Activated CD8-positive, alpha-beta memory T cell treated with anti-CD3 and anti-CD28 coated beads for 24 hours (primary cell): ENCODE results near the gene TMEM204.

Experiments used
- DNase-seq: peaks from one replicate; pipeline ENCODE4 v3.0.0-alpha.2; 2020

Gene TMEM204

DNA sequence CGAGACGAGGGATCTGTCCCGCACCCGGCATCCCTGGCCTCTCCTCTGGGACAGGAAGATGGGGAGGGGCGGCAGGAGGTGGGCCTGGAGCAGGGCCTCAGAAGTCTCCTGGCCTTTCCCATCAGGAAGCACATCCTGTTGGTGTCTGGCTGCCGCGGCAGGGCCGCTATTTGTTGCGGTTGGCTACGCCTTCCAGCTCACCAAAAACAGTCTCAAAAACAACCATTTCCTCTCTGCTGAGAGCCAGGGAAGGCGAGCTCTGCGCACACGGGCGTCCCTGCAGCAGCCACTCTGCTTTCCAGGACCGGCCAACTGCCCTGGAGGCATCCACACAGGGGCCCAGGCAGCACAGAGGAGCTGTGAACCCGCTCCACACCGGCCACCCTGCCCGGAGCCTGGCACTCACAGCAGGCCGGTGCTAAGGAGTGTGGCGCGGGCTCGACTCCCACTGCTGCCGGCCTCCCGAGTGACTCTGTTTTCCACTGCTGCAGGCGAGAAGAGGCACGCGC is at the start of gene TMEM204:
TMEM204 (plus strand) TSS at position 224 of the 509 bp plus-strand sequence. CDS start 610 bp downstream, outside the sequence.
- peak; percentile 80 for DNase-seq

DNA sequence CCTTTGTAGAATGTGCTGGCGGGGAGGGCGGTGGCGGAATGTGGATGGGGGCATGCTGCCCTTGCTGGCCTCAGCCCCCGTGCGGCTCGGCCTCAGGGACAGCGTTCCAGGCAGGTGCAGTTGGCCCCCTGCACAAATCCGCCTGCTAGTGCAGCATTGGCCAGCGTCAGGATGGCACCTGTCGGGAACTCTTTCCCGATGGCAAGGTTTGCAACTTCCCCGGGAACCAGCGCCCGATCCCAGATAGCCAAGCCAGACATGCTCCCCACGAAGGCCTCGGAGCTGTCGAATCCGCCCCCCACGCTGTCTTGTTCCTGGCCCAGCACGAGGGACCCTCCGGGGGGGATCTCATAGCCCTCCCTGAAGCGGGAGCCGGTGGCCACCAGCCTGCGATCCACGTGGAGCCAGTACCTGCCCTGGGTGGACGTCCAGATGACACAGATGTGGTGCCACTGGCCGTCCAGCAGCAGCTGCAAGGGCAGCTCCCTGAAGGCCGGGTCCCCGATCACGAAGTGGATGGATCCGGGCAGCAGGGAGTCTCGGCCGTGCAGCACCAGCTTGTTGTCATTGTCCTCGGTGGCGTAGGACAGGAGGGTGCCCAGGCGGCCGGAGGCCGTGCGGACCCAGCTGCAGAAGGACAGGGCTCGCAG is 47.5 kb upstream of the TMEM204 start:
- no peak for DNase-seq

DNA sequence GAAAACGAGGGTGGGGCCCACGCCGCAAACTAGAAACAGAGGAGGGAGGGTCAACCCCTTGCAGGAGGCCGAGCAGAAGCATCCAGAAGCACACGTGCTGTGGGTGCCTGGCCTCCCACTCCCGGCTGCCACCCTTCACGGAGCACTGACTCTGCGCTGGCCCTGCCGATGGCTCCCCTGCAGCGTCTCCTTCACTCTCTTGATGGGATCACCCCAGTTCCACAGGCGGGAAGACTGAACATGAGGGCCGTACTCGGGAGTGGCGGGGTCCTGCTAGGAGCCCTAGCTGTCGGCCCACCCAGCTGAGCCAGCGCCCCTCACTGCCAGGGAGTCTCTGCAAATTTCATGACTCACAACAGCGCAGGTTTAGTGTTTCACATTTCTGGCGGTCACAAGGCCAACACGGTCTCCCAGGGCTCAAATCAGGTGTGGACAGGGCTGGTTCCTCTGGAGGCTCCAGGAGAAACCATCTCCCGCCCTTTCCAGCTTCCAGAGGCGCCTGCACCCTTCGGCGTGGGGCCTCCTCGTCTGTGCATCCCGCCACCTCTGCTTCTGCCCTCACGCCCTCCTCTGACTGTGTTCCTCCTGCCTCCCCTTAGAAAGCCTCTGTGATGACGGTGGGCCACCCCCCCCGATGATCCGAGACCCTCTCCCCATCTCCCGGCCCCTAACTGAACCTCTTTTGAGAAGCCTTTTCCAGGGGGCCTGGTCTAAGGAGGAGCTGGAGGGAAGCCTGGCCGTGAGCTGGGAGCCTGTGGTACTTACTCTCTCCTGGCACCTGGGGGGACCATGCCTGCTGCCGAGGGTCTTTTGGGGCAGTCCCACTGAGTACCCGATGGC is 46.7 kb upstream of the TMEM204 start:
- no peak for DNase-seq

DNA sequence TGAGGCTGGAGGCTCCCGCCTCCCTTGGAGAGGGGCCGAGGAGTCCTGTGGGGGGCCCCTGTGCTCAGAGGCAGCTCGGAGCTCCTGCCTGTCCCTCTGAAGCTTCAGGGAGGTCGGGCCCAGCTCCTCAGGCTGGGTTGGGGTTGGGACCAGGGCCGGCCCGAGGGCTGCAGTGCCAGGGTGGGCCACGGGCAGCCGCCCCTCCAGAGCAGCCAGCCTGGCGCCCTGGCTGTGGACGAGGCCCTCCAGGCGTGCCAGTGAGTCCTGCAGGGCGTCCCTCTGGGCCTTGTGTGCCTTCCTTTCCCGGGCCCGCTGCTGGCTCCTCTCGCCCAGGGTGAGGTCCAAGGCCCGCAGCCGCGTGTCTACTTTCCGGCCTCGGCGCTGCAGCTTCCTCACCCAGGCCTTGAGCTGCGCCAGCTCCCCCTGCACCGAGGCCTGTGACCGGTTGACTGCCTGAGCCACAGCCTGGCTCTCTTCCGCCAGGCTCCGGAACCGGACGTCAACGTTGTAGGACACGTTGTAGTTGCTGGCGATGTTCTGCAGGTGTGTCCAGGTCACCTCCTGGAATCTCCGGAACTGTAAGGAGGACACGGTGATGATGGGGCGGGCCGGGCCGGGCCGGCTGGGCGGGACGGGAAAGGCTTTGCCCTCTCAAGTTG is 45.9 kb upstream of the TMEM204 start:
- DNase-seq, result no peak

DNA sequence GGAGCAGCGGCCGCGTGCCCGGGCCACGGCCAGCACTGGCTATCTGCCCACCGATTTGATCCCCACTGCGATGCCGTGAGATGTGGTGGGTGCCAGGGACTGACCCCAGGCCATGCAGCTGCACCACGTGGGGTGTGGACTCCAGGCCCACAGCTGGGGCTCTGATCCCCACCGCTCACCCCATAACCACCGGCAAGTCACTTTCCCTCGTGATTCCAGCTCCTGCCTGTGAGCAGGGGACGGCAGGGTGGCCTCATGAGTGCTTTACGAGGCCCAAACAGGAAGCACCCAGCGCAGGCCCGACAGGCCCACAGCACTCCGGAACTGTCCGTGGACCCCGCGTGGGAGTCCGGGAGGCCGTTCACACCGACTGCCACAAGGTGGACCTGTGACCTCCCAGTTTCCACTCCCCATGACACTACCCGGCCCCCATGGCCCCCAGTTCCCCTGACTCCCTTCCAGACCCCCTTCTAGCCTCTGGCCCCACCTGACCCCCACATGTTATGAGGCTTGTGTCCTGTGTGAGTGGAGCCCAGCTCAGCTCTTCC is 45.3 kb upstream of the TMEM204 start:
- DNase-seq, result no peak

DNA sequence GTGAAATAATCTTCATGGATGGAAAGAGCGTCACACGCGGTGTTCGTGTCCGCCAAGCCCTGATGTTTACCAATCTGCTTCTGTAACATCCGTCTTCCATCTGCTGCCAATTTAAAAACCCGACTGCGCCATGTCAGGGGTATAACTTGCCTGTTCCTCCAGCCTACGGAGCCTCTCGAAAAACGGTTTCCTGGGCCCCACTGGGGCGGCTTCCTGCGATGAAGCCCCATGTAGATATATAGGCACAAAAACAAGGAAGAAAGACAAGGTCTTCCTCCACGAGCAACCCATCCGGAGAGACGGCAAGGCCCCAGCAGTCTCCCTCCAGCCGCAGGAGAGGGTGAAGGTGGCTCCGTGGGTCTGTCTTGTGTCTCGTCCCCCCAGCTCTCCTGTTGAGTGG is 44.8 kb upstream of the TMEM204 start, which contains the start of gene PTX4:
PTX4 (minus strand) TSS at position 326 of the 400 bp plus-strand sequence; CDS start at position 291, 35 bp downstream.
- no peak for DNase-seq

DNA sequence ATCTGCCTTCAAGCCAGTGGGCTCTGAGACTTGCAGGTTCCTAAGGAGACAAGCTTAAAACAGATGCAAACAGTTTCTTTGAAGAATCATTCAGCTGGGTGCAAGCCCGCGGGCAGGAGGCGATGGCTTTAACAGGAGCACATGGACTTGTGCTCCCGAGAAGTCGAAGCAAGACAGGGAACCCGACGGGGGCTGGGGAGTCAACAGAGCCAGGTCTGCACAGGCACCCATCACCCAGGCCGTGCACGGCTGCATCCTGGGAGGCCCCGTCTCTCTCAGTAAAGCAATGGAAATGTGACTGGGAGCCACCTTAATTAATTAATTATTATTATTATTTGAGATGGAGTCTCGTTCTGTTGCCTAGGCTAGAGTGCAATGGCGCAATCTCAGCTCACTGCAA is 44.4 kb upstream of the TMEM204 start:
- DNase-seq, result no peak

DNA sequence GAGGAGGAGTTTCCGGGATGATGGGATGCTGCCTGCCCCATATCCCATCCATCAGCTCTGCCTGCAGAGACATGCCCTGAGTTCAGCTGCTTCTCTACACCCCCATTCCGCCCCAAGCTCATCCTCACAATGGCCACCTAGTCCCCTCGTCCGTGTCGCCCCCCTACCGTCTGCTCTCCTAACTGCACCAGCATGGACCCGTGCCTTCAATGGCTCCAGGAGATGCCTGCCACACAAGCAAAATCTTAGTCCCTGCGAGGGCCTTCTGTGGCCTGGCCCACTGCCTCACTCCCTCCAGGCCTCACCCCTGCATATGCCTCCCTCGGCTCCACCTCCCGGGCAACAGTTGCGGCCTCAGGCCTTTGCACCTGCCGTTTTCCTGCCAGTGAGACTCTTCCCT is 42.1 kb upstream of the TMEM204 start:
- DNase-seq, result no peak

DNA sequence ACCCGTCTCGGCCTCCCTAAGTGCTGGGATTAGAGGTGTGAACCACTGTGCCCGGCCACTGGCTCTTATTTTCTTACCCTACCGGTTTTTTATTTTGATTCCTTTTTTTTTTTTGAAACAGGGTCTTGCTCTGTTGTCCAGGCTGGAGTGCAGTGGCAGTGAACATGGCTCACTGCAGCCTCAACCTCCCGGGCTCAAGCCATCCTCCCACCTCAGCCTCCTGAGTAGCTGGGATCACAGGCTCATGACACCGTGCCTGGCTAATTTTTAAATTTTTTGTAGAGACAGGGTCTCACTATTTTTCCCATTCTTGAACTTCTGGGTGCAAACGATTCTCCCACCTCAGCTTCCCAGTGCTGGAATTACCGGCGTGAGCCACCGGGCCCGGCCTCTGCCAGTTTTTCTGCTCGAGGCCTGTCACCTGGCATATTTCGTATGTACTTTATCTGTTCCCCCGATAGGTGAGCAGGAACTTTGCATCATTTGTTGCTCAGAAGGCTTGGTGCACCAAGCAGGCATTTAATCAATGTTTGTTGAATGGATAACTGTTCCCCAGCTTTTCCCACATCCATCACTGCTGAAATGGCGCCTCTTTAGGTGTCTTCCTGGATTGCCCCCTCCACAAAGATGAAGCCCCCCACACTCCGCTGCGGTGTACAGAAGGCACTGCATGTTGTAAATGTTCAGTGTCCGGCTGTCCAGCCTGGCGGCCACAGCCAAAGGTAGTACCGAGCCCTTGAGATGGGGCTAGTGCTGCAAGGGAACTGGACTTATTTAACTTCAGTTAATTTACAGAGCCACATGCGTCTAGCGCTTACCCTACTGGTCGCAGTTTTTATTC is 41.2 kb upstream of the TMEM204 start:
- DNase-seq, result no peak

DNA sequence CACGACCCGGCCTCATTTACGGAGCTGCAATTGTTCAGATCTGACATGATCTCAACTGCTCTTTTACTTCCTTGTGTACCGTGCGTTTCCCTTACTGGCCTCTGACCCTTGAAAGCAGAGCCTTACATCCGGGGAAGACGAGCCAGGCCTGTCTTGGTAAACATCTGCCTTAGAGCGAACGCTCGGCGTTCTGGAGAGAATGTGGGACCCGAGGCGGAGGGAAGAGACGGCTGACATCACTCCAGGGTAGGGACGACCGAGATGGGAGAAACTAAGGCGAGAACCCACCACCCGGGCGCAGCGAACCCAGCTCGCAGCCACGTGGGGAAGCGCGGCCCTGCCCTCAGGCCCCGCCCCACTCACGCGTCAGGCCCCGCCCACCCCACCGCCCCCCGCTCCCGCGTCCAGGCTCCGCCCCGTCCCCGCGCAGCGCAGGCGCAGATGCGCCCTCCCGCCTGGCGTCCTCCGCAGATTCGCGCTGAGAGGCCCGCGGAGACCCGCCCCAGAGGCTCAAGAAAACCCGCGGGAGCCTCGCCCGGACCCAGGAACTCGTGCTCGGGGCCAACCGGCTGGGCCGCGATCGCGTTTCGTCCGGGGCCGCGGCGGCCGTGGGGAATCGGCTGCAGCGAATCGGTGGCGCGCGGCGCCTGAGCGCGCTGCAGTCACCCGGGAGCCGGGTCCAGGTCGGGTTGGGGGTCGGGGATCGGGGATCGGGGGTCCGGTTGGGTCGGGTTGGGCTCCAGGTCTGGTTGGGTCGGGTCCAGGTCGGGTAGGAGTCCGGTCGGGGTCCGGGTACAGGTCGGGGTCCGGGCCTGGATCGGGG is 40.3 kb upstream of the TMEM204 start, which contains the start of gene TELO2:
TELO2 (plus strand) TSS at position 438 of the 823 bp plus-strand sequence. CDS start 922 bp downstream, outside the sequence.
- DNase-seq, result peak; percentile 95

DNA sequence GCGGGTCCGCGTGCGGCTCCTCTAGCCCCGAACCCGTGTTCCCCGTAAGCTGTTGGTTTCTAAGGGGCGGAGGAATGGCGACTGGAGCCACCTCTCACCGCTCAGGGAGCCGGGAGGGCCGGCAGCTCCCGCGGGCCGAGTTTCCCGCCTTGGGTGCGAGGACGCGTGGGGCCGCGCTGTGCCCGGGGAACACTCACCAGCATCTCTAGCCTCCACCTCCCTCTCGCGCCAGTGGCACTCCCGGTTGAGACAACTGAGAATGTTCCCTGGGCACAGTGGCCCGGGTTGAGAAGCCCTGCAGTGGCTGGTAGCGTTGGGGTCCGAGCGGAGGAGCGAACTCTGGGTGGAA is 39.7 kb upstream of the TMEM204 start:
- no peak for DNase-seq

DNA sequence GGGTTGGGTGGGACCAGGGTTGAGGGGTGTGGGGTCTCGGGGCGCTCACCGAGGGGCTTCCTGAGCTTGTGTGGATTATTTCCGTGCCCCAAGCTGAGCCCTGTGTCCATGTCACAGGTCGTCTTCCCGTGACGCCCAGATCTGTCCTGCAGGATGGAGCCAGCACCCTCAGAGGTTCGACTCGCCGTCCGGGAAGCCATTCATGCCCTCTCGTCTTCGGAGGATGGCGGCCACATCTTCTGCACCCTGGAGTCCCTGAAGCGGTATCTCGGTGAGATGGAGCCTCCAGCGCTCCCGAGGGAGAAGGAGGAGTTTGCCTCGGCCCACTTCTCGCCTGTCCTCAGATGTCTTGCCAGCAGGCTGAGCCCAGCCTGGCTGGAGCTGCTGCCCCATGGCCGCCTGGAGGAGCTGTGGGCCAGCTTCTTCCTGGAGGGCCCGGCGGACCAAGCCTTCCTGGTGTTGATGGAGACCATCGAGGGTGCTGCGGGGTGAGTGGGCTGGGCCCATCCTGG is 39.3 kb upstream of the TMEM204 start:
- no peak for DNase-seq

DNA sequence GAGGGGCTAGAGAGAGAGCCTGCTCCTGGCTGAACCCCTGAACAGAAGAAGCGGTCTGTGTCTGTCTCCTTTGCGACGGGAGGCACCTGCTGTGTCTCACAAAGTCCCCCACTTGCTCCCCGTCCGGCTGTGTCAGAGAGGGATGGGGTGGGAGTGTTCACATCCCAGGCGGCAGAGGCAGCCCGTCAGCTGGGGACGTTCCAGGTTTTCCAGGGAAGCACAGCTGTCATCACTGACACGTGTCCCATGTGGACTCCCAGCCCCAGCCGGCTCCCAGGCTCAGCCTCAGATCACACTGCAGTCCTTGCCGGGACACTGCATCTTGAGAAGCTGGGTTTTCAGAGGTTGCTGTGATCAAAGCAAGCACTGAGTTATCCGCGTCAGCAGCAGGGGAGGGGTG is 38.8 kb upstream of the TMEM204 start:
- DNase-seq, result no peak

DNA sequence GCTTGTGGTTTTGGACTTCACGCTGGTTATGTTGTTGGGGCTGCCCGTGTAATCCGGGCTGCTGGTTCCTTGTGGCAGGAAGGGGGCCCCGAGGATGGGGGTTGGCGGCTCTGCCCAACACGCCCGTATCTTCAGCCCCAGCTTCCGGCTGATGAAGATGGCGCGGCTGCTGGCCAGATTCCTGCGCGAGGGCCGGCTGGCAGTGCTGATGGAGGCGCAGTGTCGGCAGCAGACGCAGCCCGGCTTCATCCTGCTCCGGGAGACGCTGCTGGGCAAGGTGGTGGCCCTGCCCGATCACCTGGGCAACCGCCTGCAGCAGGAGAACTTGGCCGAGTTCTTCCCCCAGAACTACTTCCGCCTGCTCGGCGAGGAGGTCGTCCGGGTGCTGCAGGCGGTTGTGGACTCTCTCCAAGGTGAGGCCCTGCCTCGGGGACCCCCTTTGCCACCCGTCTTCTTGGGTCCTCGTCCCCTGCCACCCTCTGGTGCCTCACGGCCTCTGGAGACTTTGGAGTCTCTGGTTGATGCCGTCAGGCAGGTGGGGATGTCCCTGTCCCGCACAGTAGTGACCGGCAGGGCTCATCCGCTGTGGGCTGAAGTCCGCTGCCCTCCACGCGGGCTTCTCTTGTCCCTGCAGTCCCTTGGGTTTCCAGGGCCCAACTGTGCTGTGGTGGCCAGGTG is 38.1 kb upstream of the TMEM204 start:
- no peak for DNase-seq

DNA sequence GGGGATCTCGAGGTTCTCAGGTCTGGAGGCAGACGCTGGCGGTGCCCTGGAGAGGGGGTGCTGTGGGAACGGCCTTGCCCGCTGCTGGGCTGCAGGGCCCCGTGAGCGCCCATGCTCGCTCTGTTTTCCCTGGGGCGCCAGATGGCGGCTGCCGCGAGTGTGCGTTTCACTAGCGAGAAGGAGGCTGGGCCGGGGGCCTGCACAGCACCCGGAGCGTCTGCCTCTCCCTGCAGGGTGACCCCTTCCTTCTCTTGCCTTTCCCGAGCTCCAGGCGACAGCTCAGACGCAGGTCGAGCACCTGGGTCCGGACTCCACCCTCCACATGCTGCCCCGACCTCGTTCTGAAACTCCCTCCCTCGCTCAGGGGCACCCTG is 37.6 kb upstream of the TMEM204 start:
- no peak for DNase-seq

DNA sequence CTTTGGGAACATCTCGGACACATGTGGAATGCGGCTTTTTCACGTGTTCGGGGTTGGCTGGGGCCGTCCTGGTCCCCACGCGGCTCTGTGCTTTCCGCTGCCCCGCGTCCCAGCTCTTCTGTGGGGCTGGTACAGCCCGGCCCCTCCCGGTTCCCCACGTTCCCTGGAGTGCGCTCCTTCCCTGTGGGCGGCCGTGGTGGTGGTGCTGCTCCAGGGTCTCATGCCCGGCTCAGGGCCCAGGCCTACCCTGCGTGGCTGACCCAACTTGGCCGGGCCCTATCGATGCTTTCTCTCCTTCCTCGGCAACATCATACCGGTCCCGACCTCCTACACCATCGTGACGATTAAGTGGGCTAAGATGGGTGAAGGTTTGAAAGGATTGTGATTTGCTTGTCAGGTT is 37.0 kb upstream of the TMEM204 start:
- no peak for DNase-seq

DNA sequence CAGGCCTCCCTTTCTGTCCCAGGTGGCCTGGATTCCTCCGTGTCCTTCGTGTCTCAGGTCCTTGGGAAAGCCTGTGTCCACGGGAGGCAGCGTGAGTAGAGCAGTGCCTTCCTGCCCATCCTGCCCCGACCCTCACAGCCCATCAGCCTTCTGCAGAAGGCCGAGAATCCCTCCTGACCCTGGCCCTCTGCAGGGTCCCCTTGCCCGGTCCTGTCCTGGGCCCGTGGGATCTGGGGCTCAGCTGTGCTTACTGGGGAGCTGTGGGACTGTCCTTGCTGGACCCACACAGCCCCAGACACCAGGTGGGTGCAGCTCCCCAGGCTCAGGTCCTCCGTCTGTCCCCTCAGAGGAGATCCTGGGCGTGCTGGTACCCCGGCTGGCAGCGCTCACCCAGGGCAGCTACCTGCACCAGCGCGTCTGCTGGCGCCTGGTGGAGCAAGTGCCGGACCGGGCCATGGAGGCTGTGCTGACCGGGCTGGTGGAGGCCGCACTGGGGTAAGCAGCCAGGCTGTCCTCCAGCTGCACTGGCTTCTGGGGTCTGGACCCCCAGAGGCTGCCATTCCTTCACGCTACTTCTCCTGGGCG is 36.4 kb upstream of the TMEM204 start:
- no peak for DNase-seq

DNA sequence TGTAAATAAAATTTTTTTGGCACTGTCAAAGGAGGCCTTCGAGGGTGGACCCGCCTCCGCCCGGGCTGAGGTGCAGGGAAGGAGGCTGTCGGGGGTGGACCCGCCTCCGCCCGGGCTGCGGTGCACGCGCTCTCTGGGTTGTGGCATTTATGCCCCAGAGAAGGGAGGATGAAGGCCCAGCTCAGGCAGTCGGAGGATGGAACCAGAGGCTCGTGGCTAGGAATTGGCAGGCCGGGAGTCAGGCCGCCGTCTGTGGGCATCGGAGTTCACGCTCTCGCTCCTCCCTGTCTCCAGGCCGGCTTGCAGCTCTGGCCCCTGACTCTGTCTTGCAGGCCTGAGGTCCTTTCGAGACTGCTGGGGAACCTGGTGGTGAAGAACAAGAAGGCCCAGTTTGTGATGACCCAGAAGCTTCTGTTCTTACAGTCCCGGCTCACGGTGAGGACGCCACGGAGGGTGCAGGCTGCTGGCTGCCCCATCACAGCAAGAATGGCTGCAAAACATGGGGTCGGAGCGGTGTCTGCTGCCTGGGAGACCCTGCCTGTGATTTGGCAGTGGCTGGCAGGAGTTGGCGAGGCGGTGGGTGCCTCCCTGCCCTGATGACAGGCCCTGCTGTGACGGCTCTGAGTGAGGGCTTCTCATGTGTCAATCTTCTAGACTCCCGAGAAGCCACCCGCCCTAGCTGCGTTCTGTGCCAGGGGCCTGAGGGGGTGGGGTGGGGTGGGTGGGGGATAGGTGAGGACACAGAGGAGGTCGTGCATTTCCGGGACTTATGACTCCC is 34.4 kb upstream of the TMEM204 start:
- no peak for DNase-seq

DNA sequence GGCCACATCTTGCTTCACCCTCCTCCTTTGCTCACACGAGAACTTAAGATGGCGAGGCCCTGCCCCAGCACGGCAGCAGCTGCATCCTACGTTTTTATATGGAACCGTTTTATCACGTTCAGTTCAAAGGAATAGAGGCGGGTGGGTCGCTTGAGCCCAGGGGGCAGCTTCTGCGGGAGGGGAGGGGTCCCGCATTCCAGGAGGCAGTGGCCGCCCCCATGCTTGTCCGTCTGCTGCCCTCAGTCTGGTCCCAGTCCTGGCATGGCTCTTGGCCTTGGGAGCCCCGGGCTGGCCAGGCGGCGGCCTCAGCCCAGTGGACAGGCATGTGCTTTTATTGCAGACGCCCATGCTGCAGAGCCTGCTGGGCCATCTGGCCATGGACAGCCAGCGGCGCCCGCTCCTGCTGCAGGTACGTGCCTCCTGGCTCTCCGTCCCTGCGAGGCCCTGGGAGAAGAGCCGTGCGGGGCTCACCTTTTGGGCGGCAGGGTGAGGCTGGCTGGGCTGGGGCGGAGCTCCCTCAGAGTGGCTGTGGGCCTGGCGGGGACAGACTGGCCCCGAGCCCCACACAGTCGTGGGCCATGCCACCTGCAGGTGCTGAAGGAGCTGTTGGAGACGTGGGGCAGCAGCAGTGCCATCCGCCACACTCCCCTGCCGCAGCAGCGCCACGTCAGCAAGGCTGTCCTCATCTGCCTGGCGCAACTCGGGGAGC is 33.6 kb upstream of the TMEM204 start:
- DNase-seq, result no peak
